CD4-positive, alpha-beta T cell treated with Interleukin-12 subunit alpha and Interleukin-12 subunit beta, for 1 hour (primary cell): ENCODE results near the gene UNC45B.
A peak's percentile ranks its signal among the peaks of the same experiment; 100 is the strongest.
"Not testable (repeated sequence)": the region's sequence is repeated elsewhere in the genome, so short reads cannot be mapped to it uniquely, and the experiment has no call there.

Source experiments
- DNase-seq: peaks from one replicate; pipeline ENCODE4 v3.0.0-alpha.2; 2020

The UNC45B gene

GRCh38 chr17:35141681-35142466 lies 5.7 kb upstream of the UNC45B start, which contains the start of gene NLE1:
Gene NLE1 (minus strand): TSS chr17:35142303. CDS start chr17:35142275, 28 bp downstream.
- DNase-seq = peak; percentile 91

DNA sequence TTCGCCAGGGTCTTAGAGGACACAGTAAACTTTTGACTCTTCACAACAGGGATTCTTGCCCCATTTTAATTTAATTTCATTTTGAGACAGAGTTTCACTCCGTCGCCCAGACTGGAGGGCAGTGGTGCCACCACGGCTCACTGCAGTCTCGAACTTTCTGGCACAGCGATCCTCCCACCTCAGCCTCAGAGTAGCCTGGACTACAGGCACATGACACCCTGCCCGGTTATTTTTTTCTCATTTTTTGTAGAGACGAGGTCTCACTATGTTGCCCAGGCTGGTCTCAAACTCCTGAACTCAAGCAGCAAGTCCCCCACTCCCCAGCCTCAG lies 5.2 kb upstream of the UNC45B start:
- DNase-seq = no peak

- no peak for DNase-seq
These were observed 2.8 kb upstream of the UNC45B start for GRCh38 chr17:35144840-35145239.

DNA sequence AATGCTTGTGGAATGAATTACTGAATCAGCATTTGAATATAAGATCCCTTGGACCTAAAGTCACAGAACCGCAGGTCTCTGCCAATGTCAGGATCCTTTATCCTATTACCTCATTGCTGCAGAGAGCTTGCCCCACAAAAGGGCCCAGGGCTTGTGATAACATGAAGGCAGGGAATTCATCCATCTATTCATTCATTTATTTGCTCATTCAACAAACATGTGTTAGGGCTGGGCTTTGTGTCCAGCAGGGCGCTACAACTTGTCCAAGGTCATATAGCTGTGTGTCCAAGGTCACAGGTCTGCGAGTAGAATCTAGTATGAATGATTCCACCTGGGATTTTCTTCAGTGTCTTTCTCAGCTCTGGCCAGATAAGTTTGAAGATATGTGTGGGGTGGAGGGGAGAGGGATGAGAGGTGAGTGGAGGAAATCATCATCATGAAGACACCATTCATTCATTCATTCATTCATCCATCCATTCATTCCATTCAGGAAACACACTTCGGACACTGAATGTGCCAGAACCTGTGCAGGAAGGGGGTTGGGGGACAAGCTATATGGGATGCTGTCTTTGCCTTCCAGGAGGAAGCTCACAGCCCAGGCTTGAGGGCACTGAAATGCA lies 1.3 kb upstream of the UNC45B start:
- no peak for DNase-seq

DNA sequence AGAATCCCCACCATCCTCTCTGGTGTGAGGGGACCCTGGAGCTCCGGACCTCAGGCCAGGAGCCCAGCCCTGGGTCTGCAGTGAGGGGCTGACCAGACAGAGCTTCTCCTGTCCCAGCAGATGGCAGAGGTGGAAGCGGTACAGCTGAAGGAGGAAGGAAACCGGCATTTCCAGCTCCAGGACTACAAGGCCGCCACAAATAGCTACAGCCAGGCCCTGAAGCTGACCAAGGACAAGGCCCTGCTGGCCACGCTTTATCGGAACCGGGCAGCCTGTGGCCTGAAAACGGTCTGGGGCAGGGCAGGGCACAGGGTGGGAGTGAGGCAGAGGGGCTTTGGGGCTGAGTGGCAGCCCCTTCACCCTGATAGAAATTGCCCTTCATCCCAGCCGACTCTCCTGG lies 527 bp downstream of the UNC45B start:
- no peak for DNase-seq

- DNase-seq = no peak
These were observed 2.3 kb downstream of the UNC45B start for GRCh38 chr17:35149941-35150340.

- DNase-seq = not testable (repeated sequence)
These were observed 3.5 kb downstream of the UNC45B start for GRCh38 chr17:35151080-35151479.

- DNase-seq = no peak
These were observed 5.0 kb downstream of the UNC45B start for GRCh38 chr17:35152421-35153140.

- no peak for DNase-seq
These were observed 6.9 kb downstream of the UNC45B start for GRCh38 chr17:35154196-35155165.

DNA sequence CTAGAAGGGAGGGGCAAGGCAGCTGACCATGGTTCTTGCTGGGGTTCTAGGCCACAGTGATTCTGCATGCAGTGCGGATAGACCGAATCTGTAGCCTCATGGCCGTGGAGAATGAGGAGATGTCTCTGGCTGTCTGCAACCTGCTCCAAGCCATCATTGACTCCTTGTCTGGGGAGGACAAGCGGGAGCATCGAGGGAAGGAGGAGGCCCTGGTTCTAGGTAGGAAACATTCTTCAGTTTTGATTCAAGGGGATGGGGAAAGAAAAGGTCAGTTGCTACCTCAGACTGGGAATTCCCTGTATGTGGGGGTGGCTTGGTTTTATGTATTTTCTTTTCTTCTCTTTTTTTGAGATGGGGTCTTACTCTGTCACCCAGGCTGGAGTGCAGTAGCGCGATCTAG lies 7.6 kb downstream of the UNC45B start:
- DNase-seq = no peak

DNA sequence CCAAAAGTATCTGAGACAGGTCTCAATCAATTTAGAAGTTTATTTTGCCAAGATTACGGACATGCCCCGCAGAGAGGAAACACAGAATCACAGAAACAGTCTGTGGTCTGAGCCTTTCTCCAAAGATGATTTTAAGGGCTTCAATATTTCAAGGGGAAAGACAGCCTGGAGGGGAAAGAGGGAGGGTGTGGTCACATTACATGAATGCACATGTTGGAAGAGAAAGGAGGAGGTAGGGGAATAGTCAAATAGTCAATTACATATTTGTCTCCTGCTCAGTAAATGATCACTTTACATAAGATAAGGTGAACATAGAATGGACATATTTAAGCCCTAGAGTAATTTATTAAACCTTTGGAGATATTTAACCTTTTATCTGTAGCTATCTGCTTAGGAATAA lies 12.3 kb downstream of the UNC45B start:
- no peak for DNase-seq

DNA sequence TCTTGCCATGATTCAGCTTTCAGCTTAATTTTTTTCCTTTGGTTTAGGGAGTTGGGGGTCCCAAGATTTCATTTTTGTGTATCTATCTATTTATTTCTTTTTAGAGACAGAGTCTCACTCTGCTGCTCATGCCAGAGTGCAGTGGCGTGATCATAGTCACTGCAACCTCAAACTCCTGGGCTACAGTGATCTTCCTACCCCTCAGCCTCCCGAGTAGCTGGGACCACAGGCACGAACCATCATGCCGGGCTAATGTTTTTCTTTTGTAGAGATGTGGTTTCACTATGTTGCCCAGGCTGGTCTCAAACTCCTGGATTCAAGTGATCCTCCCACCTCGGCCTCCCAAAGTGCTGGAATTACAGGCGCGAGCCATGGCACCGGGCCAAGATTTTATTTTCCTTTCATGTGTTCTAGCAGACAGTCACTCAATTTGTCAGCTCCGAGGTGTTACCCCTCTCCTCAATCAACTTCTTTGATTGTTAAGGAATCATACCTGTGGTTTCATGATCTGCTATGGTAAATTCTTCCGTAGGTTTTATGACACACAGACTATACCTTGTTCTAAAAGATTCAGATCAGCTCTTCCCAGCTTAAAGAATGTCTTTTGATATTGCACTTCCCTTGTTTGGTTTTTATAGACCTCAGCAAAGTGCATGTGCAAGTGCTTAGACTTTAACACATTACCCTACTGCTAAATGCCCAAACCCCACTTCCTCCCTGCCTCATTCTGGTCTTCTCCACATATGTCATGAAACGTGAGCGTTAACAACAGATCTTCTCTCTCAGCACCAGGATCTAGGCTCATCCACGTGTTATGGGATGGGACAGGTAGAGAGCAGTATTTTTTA lies 13.0 kb downstream of the UNC45B start:
- peak; percentile 47 for DNase-seq

GRCh38 chr17:35161281-35161761 lies 13.7 kb downstream of the UNC45B start:
- peak; percentile 52 for DNase-seq

GRCh38 chr17:35162755-35163154 lies 15.1 kb downstream of the UNC45B start:
- DNase-seq = no peak

GRCh38 chr17:35163886-35164285 lies 16.3 kb downstream of the UNC45B start:
- no peak for DNase-seq

DNA sequence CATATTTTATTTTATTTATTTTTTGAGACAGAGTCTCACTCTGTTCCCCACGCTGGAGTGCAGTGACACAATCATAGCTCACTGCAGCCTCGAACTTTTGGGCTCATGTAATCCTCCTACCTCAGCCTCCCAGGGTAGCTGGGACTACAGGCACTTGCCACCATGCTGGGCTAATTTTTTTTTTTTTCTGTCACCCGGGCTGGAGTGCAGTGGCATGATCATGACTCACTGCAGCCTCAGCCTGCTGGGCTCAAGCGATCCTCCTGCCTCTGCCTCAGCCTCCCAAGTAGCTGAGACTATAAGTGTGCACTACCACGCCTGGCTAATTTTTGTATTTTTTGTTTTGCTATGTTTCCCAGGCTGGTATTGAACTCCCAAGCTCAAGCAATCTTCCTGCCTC lies 17.1 kb downstream of the UNC45B start:
- DNase-seq = no peak

- DNase-seq = no peak
These were observed 18.9 kb downstream of the UNC45B start for GRCh38 chr17:35166526-35166925.

DNA sequence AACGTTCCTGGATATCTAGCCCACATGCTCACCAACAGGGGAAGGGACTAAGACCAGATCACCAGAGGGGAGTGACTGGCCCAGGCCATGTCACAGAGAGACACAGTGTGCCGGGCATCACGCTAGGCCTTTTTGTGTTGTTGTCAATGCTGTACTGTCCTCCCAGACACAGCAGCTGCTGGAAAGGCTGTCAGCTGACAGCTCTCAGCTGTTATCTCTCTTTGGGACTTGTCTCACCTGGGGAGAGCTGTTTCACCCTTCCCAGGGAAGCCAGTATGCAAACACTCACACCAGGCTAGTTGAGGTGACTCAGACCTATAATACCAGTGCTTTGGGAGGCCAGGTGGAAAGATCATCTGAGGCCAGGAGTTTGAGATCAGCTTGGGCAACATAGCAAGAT lies 19.4 kb downstream of the UNC45B start:
- DNase-seq = no peak

DNA sequence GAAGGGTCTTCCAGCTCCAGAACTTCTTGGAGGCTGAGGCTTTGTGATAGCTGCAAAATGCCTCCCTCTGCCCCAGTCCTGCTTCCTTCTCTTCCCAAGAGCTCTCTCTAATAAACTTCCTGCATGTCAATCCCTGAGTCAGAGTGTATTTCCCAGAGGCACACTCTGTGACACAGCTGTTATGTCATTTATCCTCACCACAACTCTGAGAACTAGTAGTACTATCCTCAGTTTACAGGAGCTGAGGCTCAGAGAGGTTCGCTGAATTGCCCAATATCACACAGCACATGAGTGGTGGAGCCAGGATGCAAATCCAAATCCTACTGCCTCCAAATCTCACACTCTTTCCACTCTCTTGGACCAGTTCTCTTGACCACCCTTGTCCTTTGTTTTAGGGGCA lies 20.0 kb downstream of the UNC45B start:
- DNase-seq = no peak

- DNase-seq = no peak
These were observed 22.3 kb downstream of the UNC45B start for GRCh38 chr17:35169835-35170363.
